Erythroblast (primary cell): ENCODE results near the gene ZDHHC22.

Experiments
- GATA1 ChIP-seq: IDR thresholded peaks from 2 replicates; pipeline ENCODE4 v1.6.1; 2011; ENCODE audit warnings: low read depth, mild to moderate bottlenecking, control low read depth, low read length, moderate library complexity
- POLR2A ChIP-seq: IDR thresholded peaks from 2 replicates; pipeline ENCODE4 v1.6.1; 2011; ENCODE audit warnings: mild to moderate bottlenecking, low read length

- TF ChIP-seq POLR2A (no peak), GATA1 (no peak)
Observed at GRCh38 chr14:77155083-77155482, 13.5 kb upstream of the ZDHHC22 start.
